Left ventricle myocardium inferior (tissue), 1 donor: ENCODE results near the gene ADGRA1. TPM values are rescaled to one million over a fixed set of nuclear protein-coding genes. Genes with fewer than 3 reads are reported as not detected.
"Not testable (repeated sequence)": the region's sequence is repeated elsewhere in the genome, so short reads cannot be mapped to it uniquely, and the experiment has no call there.

Experiments
- DNase-seq: peaks from one replicate; pipeline ENCODE4 v3.0.0-alpha.2; 2020
- H3K27ac ChIP-seq: fragments of 200-600 bp; replicated peaks from 2 replicates; pipeline ENCODE4 v1.8.0; 2021
- H3K27me3 ChIP-seq: fragments of 200-600 bp; 2 replicates; pipeline ENCODE4 v1.8.0; 2021; ENCODE audit warnings: low read depth
- H3K36me3 ChIP-seq: fragments of 200-600 bp; 2 replicates; pipeline ENCODE4 v1.8.0; 2021
- H3K4me1 ChIP-seq: fragments of 200-600 bp; 2 replicates; pipeline ENCODE4 v1.8.0; 2021
- H3K4me3 ChIP-seq: fragments of 200-600 bp; 2 replicates; pipeline ENCODE4 v1.8.0; 2021; ENCODE audit warnings: mild to moderate bottlenecking, moderate library complexity
- H3K9me3 ChIP-seq: fragments of 200-600 bp; replicated peaks from 2 replicates; pipeline ENCODE4 v1.8.0; 2021
- intact Hi-C: fragments of 100-400 bp; cut with micrococcal nuclease; formaldehyde crosslinking; loops from one replicate; pipeline ENCODE4 v1.11.0; 2022
- total RNA-seq: library from RNA; stranded (reverse); fragmentation: NEBNext Ultra II Directional; extraction: Animal tissue kit (Norgen Biotek cat#: 25700); gene quantifications from one replicate; pipeline ENCODE4 v1.2.1, GENCODE V29; 2021
- TF ChIP-seq, protein P1 (sequence below): fragments of 200-600 bp; IDR thresholded peaks from 2 replicates; pipeline ENCODE4 v1.8.0; 2021; ENCODE audit warnings: antibody characterized with exemption, mild to moderate bottlenecking, borderline replicate concordance
- donor health status: DM: no; HTN: yes; CAD: no; lungs with severe emphysema.

The ADGRA1 gene
- total RNA-seq, 1 donor from 2014 or later = not detected

DNA sequence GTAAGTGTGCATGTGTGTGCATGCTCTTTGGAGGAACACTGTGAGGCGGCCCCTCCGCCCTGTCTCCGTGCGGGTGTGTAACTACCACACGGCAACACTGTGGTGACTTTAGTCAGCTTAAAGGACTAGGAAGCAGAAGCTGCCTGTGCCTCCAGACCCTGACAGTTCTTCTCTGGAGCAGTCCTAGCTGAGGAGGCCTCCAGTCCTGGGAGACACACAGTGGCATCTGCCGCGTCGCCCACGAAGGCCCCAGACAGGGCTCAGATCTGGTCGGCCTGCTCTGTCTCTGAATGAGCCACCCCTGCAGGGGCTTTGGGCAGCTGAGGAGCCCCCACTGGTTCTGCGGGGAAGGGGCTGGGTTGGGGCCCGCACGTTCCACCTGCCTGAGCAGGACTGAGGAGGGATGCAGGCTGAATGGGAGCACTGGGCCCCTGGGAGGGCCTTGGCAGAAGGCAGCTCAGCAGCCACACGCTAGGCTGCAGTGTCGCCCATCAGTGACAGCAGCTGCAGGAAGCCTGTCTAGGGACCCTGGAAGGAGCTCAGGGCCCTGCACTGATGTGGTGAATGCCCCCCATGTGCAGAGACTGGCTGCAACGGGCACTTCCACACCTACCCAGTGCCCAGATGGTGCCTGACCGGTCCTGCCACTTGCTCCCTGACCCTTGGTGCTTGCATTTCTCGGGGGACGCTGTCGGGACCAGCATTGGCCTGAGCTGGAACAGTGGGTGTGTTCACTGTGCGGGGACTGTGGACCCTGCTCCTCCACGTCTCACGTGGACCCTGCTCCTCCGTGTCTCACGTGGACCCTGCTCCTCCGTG lies 45.0 kb downstream of the ADGRA1 start:
- no peak for DNase-seq
- intact Hi-C loops = no loop called here
- H3K27me3 ChIP-seq = peaks cover 7% of the 10 kb centered on the region
- H3K9me3 ChIP-seq = no peaks in the 10 kb centered on the region
- no peak overlapping the region for H3K27ac ChIP-seq
- no peaks in the 10 kb centered on the region for H3K36me3 ChIP-seq
- TF ChIP-seq, protein P1, sequence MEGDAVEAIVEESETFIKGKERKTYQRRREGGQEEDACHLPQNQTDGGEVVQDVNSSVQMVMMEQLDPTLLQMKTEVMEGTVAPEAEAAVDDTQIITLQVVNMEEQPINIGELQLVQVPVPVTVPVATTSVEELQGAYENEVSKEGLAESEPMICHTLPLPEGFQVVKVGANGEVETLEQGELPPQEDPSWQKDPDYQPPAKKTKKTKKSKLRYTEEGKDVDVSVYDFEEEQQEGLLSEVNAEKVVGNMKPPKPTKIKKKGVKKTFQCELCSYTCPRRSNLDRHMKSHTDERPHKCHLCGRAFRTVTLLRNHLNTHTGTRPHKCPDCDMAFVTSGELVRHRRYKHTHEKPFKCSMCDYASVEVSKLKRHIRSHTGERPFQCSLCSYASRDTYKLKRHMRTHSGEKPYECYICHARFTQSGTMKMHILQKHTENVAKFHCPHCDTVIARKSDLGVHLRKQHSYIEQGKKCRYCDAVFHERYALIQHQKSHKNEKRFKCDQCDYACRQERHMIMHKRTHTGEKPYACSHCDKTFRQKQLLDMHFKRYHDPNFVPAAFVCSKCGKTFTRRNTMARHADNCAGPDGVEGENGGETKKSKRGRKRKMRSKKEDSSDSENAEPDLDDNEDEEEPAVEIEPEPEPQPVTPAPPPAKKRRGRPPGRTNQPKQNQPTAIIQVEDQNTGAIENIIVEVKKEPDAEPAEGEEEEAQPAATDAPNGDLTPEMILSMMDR = no peak
- no peak overlapping the region for H3K4me3 ChIP-seq
- H3K4me1 ChIP-seq = no peaks in the 10 kb centered on the region

DNA sequence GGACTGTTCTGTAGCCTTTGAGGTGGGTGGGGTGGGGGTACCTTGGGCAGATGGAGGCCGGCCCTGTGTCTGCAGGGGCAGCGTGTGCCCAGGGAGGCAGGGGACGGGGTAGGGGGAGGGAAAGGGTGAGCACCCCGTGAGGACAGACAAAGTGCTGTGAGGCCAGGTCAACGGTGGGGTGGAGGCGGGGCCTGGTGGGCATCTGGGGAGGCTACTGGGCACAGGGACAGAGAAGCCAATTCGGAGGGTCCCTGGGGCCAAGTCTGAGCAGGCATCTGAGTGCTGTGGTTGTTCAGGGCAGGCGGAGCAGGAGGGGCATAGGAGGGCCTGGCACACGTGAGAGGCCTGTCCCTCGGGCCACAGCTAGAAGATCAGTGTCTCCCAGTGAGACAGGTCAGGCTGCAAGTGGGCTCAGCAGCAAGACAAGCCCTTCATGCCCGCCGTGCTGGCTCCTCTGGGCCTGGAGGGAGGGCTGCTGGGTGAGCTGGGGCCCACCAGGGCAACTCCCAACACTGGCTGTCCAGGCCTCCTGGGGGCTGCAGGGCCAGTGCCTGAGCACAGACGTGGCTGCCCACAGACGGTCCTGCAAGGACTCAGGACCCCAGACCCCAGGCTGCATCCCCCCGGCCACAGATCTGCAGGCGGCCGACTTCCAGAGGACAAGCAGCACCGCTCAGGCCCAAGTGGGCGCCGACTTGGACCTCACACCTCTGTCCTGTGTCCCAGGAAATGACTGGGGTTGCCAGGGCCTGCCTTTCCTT lies 45.9 kb downstream of the ADGRA1 start:
- intact Hi-C loops = no loop called here
- peak; percentile 8 for DNase-seq
- no peak overlapping the region for H3K4me3 ChIP-seq
- H3K4me1 ChIP-seq = no peaks in the 10 kb centered on the region
- H3K27me3 ChIP-seq = peaks cover 7% of the 10 kb centered on the region
- no peak overlapping the region for H3K27ac ChIP-seq
- no peaks in the 10 kb centered on the region for H3K36me3 ChIP-seq
- no peaks in the 10 kb centered on the region for H3K9me3 ChIP-seq
- TF ChIP-seq, protein P1 = no peak

DNA sequence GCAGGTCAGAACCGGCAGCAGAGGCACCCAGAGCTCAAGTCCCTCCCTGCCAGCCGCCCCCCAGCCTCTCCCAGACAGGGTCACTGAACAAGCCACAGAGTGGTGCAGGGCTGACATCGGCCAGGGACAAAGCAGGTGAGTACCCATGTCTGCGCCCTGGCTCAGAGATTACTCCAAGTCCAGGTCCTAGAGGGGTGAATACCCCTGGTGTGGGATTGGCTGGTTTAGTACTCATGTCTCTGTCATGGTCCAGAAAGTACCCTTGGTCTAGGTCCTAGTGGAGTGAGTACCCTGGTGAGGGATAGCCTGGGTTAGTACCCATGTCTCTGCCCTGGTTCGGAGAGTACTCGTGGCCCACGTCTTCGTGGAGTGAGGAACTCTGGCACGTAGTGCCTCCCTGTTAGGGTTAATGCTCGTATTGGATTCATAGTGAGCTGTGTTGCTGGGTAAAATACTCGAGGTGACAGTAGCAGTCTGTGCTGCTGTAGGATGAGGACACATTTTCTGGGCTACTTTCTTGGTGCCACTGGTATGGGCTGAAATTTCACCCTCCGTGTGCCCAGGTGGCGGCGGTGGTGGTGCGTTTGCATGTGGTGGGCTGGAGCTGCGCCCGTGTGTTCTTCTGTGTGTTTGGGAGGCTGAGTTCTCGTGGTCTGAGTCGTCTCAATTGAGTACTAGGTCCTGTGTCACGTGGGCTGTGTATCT lies 46.8 kb downstream of the ADGRA1 start:
- TF ChIP-seq, protein P1 = no peak
- H3K36me3 ChIP-seq = no peaks in the 10 kb centered on the region
- no peak overlapping the region for H3K27ac ChIP-seq
- DNase-seq = peak; percentile 9
- H3K27me3 ChIP-seq = peaks cover 2% of the 10 kb centered on the region
- H3K4me3 ChIP-seq = no peak overlapping the region
- no peaks in the 10 kb centered on the region for H3K9me3 ChIP-seq
- intact Hi-C loops = no loop called here
- H3K4me1 ChIP-seq = no peaks in the 10 kb centered on the region

DNA sequence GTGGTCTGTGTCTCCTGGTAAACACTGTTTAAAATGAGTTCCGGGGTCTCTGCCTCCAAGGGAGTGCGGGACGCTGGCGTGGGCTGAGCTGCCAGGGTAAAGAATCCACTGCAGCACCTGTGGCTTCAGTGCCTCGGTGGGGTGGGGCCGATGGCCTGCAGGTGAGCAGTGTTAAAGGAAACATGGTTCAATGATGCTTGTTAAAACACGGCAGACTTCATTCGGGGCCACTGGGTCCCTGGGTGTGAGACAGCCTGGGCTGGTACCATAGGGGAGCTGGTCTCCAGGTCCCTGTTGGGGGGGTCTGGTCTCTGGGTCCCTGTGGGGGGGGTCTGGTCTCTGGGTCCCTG lies 47.4 kb downstream of the ADGRA1 start:
- Histone ChIP-seq H3K27me3 (peaks cover 6% of the 10 kb centered on the region), H3K4me1 (no peaks in the 10 kb centered on the region), H3K27ac (no peak overlapping the region), H3K36me3 (no peaks in the 10 kb centered on the region), H3K9me3 (no peaks in the 10 kb centered on the region), H3K4me3 (no peak overlapping the region)
- TF ChIP-seq, protein P1 = no peak
- no peak for DNase-seq
- intact Hi-C loops = no loop called here

DNA sequence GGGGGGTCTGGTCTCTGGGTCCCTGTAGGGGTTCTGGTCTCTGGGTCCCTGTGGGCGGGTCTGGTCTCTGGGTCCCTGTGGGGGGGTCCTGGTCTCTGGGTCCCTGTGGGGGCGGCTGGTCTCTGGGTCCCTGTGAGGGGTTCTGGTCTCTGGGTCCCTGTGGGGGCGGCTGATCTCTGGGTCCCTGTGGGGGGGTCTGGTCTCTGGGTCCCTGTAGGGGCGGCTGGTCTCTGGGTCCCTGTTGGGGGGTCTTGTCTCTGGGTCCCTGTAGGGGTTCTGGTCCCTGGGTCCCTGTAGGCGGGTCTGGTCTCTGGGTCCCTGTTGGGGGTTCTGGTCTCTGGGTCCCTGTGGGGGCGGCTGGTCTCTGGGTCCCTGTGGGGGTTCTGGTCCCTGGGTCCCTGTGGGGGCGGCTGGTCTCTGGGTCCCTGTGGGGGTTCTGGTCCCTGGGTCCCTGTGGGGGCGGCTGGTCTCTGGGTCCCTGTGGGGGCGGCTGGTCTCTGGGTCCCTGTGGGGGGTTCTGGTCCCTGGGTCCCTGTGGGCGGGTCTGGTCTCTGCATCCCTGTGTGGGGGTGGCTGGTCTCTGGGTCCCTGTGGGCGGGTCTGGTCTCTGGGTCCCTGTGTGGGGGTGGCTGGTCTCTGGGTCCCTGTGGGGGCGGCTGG lies 49.9 kb downstream of the ADGRA1 start:
- H3K4me1 ChIP-seq, H3K4me3 ChIP-seq, H3K9me3 ChIP-seq, H3K27ac ChIP-seq, intact Hi-C loops, DNase-seq, H3K36me3 ChIP-seq: not testable (repeated sequence)
- H3K27me3 ChIP-seq = peaks cover 30% of the 10 kb centered on the region
